HL-60/S4 treated with phorbol 12-myristate 13-acetate at 8.2 ng/mL for 4 days and 3 days (cell line): ENCODE measurements around the gene ARPC1A.
"Not testable (repeated sequence)": the region's sequence is repeated elsewhere in the genome, so short reads cannot be mapped to it uniquely, and the experiment has no call there.

Source experiments
- in situ Hi-C: fragments of 300-500 bp; cut with MboI; formaldehyde crosslinking; loops from 2 replicates; pipeline ENCODE4 v1.15.0; 2022; ENCODE audit warnings: low sequenced_read_pairs

Gene ARPC1A

GRCh38 chr7:99385564-99385963 is 59.9 kb downstream of the ARPC1A start:
- in situ Hi-C loops: no loop called here

- in situ Hi-C loops: no loop called here
Measured at GRCh38 chr7:99386584-99387238, 61.0 kb downstream of the ARPC1A start.

GRCh38 chr7:99387239-99387635 is 61.5 kb downstream of the ARPC1A start:
- in situ Hi-C loops: not testable (repeated sequence)

GRCh38 chr7:99387912-99388311 is 62.2 kb downstream of the ARPC1A start:
- in situ Hi-C loops: no loop called here

GRCh38 chr7:99389772-99390171 is 64.1 kb downstream of the ARPC1A start:
- in situ Hi-C loops: no loop called here

- in situ Hi-C loops: no loop called here
Measured at GRCh38 chr7:99390941-99391602, 65.4 kb downstream of the ARPC1A start.

- in situ Hi-C loops: no loop called here
Measured at GRCh38 chr7:99392046-99392445, 66.3 kb downstream of the ARPC1A start.

- in situ Hi-C loops: no loop called here
Measured at GRCh38 chr7:99392659-99393354, 67.1 kb downstream of the ARPC1A start.

- in situ Hi-C loops: no loop called here
Measured at GRCh38 chr7:99393355-99394187, 67.9 kb downstream of the ARPC1A start.

- in situ Hi-C loops: no loop called here
Measured at GRCh38 chr7:99394188-99394502, 68.4 kb downstream of the ARPC1A start.

GRCh38 chr7:99395616-99396327 is 70.1 kb downstream of the ARPC1A start:
- in situ Hi-C loops: no loop called here

- in situ Hi-C loops: no loop called here
Measured at GRCh38 chr7:99396418-99397296, 71.0 kb downstream of the ARPC1A start.

- in situ Hi-C loops: no loop called here
Measured at GRCh38 chr7:99397297-99397983, 71.7 kb downstream of the ARPC1A start.

- in situ Hi-C loops: no loop called here
Measured at GRCh38 chr7:99398891-99399445, 73.3 kb downstream of the ARPC1A start.

GRCh38 chr7:99399597-99399996 is 73.9 kb downstream of the ARPC1A start:
- in situ Hi-C loops: no loop called here

GRCh38 chr7:99402854-99403253 is 77.2 kb downstream of the ARPC1A start:
- in situ Hi-C loops: no loop called here

- in situ Hi-C loops: no loop called here
Measured at GRCh38 chr7:99403764-99404163, 78.1 kb downstream of the ARPC1A start.

- in situ Hi-C loops: no loop called here
Measured at GRCh38 chr7:99404235-99404976, 78.7 kb downstream of the ARPC1A start.
